ENCODE data around the gene DEFB125.
"Not testable (repeated sequence)": the region's sequence is repeated elsewhere in the genome, so short reads cannot be mapped to it uniquely, and the experiment has no call there.

Gene DEFB125

GRCh38 chr20:87401-87800 is at the start of gene DEFB125:
TSS of gene DEFB125 (plus strand) at chr20:87672. CDS start at chr20:87710, 38 bp downstream.
- no peak for DNase-seq (ENCODE audit: low read depth)

GRCh38 chr20:60035-60918 is 27.2 kb upstream of the DEFB125 start:
- no peak for DNase-seq (ENCODE audit: low read depth)

GRCh38 chr20:61230-61629 is 26.2 kb upstream of the DEFB125 start:
- DNase-seq (ENCODE audit: low read depth): no peak

GRCh38 chr20:61757-62156 is 25.7 kb upstream of the DEFB125 start:
- DNase-seq (ENCODE audit: low read depth): no peak

GRCh38 chr20:62487-62886 is 25.0 kb upstream of the DEFB125 start:
- DNase-seq (ENCODE audit: low read depth): no peak

GRCh38 chr20:64026-64603 is 23.4 kb upstream of the DEFB125 start:
- no peak for DNase-seq (ENCODE audit: low read depth)

GRCh38 chr20:64766-65322 is 22.6 kb upstream of the DEFB125 start:
- DNase-seq (ENCODE audit: low read depth): no peak

- no peak for DNase-seq (ENCODE audit: low read depth)
Observed at GRCh38 chr20:77231-77630, 10.2 kb upstream of the DEFB125 start.

GRCh38 chr20:78338-78737 is 9.1 kb upstream of the DEFB125 start:
- DNase-seq (ENCODE audit: low read depth): no peak

GRCh38 chr20:79565-79964 is 7.9 kb upstream of the DEFB125 start:
- DNase-seq (ENCODE audit: low read depth): no peak

- DNase-seq (ENCODE audit: low read depth): no peak
Observed at GRCh38 chr20:90651-91050, 3.2 kb downstream of the DEFB125 start.

- DNase-seq (ENCODE audit: low read depth): no peak
Observed at GRCh38 chr20:93641-94040, 6.2 kb downstream of the DEFB125 start.

GRCh38 chr20:95215-95614 is 7.7 kb downstream of the DEFB125 start:
- DNase-seq (ENCODE audit: low read depth): no peak

GRCh38 chr20:97691-98090 is 10.2 kb downstream of the DEFB125 start:
- not testable (repeated sequence) for DNase-seq (ENCODE audit: low read depth)

GRCh38 chr20:101975-102374 is 14.5 kb downstream of the DEFB125 start:
- no peak for DNase-seq (ENCODE audit: low read depth)

- no peak for DNase-seq (ENCODE audit: low read depth)
Observed at GRCh38 chr20:103456-103855, 16.0 kb downstream of the DEFB125 start.

GRCh38 chr20:112396-112795 is 24.9 kb downstream of the DEFB125 start:
- no peak for DNase-seq (ENCODE audit: low read depth)

GRCh38 chr20:117518-117917 is 30.0 kb downstream of the DEFB125 start:
- no peak for DNase-seq (ENCODE audit: low read depth)

- DNase-seq (ENCODE audit: low read depth): not testable (repeated sequence)
Observed at GRCh38 chr20:129786-130323, 42.4 kb downstream of the DEFB125 start.

GRCh38 chr20:137668-138490 is 50.4 kb downstream of the DEFB125 start:
- no peak for DNase-seq (ENCODE audit: low read depth)

- DNase-seq (ENCODE audit: low read depth): no peak
Observed at GRCh38 chr20:142290-142689, 54.8 kb downstream of the DEFB125 start, which contains the start of gene DEFB126. TSS of gene DEFB126 (plus strand) at chr20:142590. CDS start at chr20:142629, 39 bp downstream.

GRCh38 chr20:145877-146276 is 58.4 kb downstream of the DEFB125 start:
- DNase-seq (ENCODE audit: low read depth): no peak
